GM12865 (cell line): ENCODE results near the gene PCK2.

Experiments used
- DNase-seq: peaks from one replicate; pipeline ENCODE4 v3.0.0; 2010; ENCODE audit warnings: low read depth
- H3K4me3 ChIP-seq: 2 replicates; pipeline ENCODE4 v1.5.1; 2011; ENCODE audit warnings: mild to moderate bottlenecking, low read depth, low read length, control low read depth
- CTCF ChIP-seq: IDR thresholded peaks from 2 replicates; pipeline ENCODE4 v1.5.1; 2011; ENCODE audit warnings: low read length, control low read depth, low read depth, inconsistent platforms; ENCODE audit not compliant: insufficient read depth; ENCODE audit errors: missing control alignments

Gene PCK2

DNA sequence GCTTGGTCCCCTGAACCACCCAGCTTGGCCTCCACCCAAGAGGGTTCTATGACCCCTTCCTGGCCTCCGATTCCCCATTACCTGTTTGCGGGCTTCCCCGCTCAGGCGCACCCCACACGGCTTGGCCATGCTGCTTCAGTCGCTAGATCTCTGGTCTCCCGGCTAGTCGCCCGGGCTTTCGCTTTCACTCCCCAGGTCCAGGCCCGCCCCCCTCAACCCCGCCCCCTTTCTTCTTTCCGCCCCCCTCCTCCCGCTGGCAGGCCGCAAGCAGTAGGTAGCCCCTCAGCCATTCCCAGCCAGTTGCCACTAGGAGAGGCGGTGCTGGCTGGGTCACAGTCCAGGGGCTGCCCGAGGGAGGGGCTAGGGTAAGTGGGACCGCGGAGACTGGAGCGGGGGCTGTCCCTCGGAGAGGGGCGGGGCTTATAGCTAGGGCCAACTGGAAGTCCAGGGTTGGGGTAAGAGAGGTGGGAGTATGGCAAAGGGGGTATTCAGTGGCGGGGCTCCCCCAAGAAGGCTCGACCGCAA is 52.4 kb downstream of the PCK2 start, which contains the start of gene PSME2:
TSS of gene PSME2 (minus strand) at position 158 of the 525 bp plus-strand sequence. CDS start at position 129, 29 bp downstream.
- no peak for TF ChIP-seq CTCF
- DNase-seq: peak; percentile 99
- H3K4me3 ChIP-seq: peak within 1 kb of the TSS; percentile 96

- TF ChIP-seq CTCF: no peak
- H3K4me3 ChIP-seq: peak within 1 kb of the TSS; percentile 96
- peak; percentile 99 for DNase-seq
Observed at GRCh38 chr14:24146978-24147760, 53.1 kb downstream of the PCK2 start, which contains the start of gene RNF31. Gene RNF31, plus strand, starts transcription at chr14:24147498. Its CDS starts 201 bp downstream, at chr14:24147699.

- peak overlapping the region; percentile 96 for H3K4me3 ChIP-seq
- DNase-seq: no peak
- TF ChIP-seq CTCF: no peak
Observed at GRCh38 chr14:24147761-24148428, 53.8 kb downstream of the PCK2 start.

DNA sequence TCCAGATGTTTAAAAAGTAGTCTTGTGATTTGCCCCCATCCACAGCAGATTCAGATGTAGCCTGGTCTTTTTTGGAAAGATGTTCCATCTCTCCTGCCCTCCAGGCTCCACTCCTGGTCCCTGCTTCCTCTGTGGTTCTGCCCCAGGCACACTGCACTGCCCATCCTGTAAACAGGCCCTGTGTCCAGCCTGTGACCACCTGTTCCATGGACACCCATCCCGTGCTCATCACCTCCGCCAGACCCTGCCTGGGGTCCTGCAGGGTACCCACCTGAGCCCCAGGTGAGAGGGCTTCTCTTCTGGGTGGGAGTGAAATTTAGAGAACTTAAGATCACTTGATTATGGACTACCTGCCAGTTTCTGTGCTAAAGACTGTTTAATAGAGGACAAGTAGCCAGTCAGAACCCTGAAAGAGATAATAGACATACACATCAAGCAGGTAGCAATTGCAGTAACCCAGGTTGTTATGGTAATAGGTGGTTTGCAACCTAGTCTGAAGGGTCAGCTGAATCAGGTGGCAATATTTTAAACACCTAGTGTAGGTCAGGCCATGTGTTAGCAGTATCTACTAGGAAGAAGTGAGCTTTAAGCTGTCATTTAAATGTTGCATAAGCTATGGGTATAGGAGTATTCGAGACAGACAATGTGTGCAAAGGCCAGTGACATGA is 55.3 kb downstream of the PCK2 start:
- no peak for DNase-seq
- no peak overlapping the region for H3K4me3 ChIP-seq
- no peak for TF ChIP-seq CTCF

- no peak for DNase-seq
- no peak overlapping the region for H3K4me3 ChIP-seq
- no peak for TF ChIP-seq CTCF
Observed at GRCh38 chr14:24150061-24150460, 56.0 kb downstream of the PCK2 start.

GRCh38 chr14:24150567-24150966 is 56.5 kb downstream of the PCK2 start:
- no peak overlapping the region for H3K4me3 ChIP-seq
- DNase-seq: no peak
- TF ChIP-seq CTCF: no peak
